Left cardiac atrium (tissue), 4 donors: ENCODE data around the gene ZC3H14. TPM values are rescaled to one million over a fixed set of nuclear protein-coding genes. Genes with fewer than 3 reads are reported as not detected.

ENCODE experiments used
- ATAC-seq, 2 donors: fragments of 200-7000 bp; cut with Tn5 transposase; one replicate each; pipeline ENCODE4 v1.9.1; 2020; ENCODE audit warnings: mild to moderate bottlenecking in 2 of 2, moderate library complexity in 2 of 2
- DNase-seq: peaks from one replicate; pipeline ENCODE4 v3.0.0-alpha.2; 2020
- intact Hi-C, 2 donors: fragments of 100-400 bp; cut with DNase I; formaldehyde crosslinking; loops; one replicate each; pipeline versions ENCODE4 v1.14.1 to v1.15.1; 2022 to 2023
- total RNA-seq, 2 donors: library from RNA; stranded (reverse); fragmentation: NEBNext Ultra II Directional; extraction: Animal tissue kit (Norgen Biotek cat#: 25700); gene quantifications; one replicate each; pipeline ENCODE4 v1.2.1, GENCODE V29; 2021
- donor health status: DM: no; HTN: yes; CAD: no.
- donor health status: DM: no; HTN: yes; CAD: no; lungs with severe emphysema.
- donor health status: DM: yes; HTN: yes; CAD: no.
- donor health status: Dilated cardiomyopathy.

ZC3H14 gene
- total RNA-seq, 2 donors from 2014 or later = 38.0 to 41.4 TPM

DNA sequence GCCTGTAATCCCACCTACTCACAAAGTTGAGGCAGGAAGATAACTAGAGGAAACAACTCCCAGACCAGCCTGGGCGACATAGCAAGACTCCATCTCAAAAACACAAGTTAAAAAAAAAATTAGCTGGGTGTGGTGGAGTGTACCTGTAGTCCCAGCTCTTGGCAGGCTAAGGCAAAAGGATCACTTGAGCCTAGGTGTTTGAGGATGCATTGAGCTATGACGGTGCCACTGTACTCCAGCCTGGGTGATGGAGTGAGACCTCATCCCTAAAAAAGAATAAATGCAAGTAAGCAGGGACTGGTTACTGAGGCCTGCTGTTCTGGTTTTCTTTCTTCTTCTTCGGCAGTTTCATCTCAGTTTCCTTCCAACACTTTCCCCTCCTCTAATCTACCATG, 15.5 kb upstream of the ZC3H14 start:
- intact Hi-C loops = no loop called here
- DNase-seq (no peak), ATAC-seq (no peak)

DNA sequence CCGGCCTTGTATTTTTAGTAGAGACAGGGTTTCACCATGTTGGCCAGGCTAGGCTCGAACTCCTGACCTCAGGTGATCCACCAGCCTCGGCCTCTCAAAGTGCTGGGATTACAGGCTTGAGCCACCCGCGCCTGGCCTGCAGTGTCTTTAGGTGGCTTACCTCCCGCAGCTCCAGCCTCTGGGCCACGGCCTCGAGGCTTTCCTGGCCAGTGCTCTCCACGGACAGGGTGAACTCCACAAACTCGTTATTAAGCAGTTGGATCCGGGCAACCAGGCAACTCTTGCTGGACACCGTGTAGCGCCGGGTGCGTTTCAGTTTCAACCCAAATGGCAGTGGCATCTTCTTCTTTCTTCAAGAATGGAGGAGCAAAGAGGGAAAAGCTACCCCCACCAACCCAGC, 12.8 kb upstream of the ZC3H14 start:
- intact Hi-C loops = loop anchor here in 1 of 2 donors (10.0 kb wide), 1 partner anchor 55 kb away; no protein-coding TSS in a partner anchor
- no peak for DNase-seq
- ATAC-seq = no peak

DNA sequence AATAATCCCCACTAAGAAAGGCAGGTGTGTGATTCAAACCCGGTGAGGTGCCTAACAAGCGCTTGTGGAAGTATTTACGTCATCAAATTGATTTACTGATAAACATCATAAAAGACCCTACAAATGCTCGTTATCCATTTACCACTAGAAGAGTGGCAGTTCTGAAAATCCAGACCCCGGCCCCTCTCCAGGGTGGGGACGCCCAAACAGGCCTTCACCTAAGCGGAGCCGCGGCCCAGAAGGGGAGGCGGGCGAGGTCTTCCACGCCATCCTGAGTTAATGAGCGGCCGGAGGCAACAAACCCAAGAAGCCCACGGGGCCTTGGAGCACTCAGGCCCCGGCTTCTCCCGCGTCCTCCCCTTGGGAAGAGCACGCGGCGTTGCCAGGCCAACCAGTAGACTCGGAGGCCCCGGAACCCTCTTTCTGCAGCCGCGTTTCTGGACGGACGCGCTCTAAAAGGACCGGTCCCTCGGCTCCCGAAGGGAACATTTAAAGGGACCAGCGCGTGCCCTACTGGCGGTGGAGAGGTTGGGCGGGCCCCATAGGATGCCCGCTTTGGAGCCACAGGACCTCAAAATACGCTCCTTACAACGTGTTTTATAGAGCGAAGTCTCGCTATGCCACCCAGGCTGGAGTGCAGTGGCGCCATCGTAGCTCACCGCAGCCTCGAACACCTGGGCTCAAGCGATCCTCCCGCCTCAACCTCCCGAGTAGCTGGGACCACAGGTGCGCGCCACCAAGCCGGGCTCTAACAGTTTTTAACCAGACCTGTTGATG, 11.6 kb upstream of the ZC3H14 start:
- peak; percentile 87 for DNase-seq
- ATAC-seq = peak; percentile 77 to 80
- intact Hi-C loops = loop anchor here in 1 of 2 donors (10.0 kb wide), 1 partner anchor 56 kb away; no protein-coding TSS in a partner anchor

DNA sequence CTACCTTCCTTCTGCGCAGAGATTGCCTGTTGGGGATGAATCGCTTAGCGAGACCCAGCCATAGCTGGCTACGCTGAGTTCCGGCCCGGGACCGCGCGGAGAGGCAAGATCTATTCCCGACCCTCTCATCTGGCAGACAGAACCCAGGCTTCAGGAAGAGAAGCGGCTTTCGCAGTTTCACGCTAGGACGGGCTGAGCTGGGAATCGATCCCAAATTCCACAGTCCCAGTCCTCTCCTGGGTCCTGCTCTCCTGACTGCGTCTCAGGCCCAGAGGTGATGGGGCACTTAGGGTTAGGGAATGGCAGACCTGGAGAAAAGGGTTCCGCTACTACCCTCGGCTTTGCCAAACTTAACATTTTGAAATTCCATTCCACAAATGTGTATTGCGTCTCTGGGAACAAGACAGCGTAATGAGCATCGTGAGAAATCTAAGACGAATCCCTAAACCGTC, 10.8 kb upstream of the ZC3H14 start:
- intact Hi-C loops = loop anchor here (2.0 to 10.0 kb wide), 2 partner anchors 57 to 59 kb away; no protein-coding TSS in a partner anchor
- ATAC-seq (peak; percentile 21 to 32), DNase-seq (peak; percentile 32)

DNA sequence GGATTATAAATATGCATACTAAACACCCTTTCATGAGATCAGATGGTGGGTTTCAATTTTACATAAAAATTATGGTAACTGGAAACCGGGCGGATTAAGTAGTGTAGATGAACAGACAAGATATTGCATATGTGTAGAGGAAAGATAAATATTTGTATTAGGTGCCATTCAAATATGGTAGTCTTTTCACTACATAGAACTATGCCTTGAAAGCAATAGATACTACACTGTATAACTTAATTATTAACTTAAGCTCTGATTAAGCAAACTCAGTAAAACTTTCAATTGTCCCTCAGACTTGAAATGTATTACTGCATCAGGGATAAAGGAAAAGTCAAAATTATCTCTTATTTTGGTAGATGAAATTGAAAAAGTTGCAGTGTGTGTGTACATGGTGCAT, 10.0 kb upstream of the ZC3H14 start:
- ATAC-seq = no peak
- intact Hi-C loops = loop anchor here (2.0 to 10.0 kb wide), 2 partner anchors 58 to 60 kb away; no protein-coding TSS in a partner anchor
- no peak for DNase-seq

DNA sequence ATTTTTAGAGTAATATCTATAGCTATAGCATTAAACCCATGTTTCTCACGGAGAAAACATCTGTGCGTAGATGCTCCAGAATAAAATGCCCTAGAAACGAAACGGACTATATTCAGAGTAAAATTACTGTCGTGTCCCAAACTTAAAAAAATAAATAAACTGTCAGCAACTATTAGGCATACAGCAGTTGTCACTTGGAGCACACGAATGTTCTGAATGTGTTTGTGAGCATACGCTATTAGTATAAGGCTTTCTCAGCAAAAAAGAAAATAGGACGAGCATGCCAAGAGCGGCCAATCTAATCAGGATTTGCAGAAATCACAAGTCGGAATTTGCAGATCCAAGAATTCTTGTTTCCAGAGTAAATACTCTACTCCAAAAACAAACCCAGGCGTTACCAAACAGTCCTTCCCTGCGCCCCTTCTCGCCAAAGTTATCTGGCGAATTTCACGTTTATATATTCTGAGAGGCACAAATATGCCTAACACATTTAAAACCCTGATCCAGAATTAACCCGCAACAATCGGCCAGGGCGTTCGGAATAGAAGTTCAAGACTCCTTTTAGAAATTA, 8.9 kb upstream of the ZC3H14 start:
- no peak for ATAC-seq
- no peak for DNase-seq
- intact Hi-C loops = loop anchor here (2.0 to 10.0 kb wide), 2 partner anchors 59 to 61 kb away; no protein-coding TSS in a partner anchor

DNA sequence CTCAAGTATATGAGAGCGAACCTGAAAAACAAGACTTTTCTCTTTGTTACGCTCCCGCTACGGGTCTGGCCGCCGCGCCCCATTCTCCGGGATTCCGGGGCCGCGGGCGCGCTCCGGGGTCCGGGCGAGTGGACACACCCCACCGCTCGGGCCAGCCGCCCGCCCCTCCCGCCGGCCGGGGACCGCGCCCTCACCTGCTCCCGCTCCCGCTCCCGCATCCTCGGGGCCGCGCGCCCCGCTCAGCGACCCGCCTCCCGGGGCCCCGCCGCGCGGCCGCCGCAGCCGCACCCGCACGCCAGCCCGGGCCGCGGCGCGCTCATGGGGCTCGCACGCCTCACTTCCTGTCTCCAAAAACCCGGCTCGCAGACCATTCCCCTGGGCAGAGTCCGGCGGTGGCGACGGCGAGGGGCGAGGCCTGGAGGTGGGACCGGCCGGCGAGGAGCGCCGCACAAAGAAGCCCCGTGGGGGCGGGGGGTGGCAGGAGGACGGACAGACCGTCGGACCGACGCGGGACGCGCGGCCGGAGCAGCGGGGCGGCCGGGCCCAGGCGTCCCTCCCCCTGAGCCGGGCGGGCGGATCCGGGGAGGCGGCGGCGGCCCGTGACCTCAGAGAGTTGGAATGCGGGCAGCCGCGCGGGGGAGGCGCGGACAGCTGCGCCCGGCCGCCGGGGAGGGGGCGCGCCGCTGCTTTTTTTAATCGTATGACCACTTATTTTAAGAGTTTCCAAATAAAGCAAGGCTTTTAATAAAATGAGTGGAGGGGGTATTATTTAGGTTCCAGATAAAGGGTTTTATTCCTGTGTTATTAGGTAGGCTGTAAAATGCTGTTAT, 8.2 kb upstream of the ZC3H14 start, which contains the start of gene PTPN21:
TSS of gene PTPN21 (minus strand) at position 551 of the 830 bp plus-strand sequence. CDS start 4,590 bp downstream, outside the sequence.
- ATAC-seq (peak; percentile 88 to 93), DNase-seq (peak; percentile 85)
- intact Hi-C loops = loop anchor here in 1 of 2 donors (10.0 kb wide), 1 partner anchor 60 kb away; no protein-coding TSS in a partner anchor

DNA sequence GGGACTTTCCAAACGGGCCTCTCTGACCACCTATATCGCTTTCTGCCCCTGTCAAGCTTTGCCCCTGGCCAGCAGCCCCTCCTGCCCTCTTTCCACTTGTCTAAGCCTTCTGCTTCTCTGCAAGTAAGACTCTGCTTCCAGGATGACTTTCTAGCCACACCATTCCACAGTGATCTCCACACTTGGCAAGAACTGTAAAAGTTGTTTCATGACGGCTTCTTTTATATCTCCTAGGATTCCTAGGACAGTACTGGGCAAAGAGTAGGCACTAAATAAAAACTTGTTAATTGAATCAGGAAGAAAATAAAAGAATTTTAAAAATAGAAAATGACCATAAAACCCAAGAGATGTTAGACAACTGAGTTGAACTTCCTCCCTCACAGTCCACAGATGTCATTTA, 6.3 kb upstream of the ZC3H14 start:
- intact Hi-C loops = loop anchor here in 1 of 2 donors (10.0 kb wide), 1 partner anchor 62 kb away; no protein-coding TSS in a partner anchor
- ATAC-seq (no peak), DNase-seq (no peak)

DNA sequence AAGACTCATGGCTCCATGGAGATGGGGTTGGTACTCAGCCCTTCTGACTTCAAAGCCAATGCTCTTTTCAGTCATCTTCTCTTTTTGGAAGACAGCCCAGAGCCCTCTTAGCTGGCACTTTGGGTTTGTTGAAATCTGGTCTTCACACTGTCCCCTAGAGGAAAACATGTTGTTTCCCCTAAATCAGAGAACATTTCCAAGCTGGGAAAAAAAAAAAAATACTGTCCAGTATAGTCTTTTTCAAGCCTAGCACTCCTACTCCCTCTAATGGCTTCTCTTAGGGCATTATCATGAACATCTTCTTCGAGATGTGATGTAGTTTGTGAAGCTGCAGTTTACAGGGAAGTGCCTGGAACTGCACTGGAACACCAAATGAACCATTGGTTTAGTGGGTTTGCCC, 3.0 kb upstream of the ZC3H14 start:
- no peak for ATAC-seq
- intact Hi-C loops = loop anchor here (5.0 to 10.0 kb wide), 4 partner anchors 65 to 545 kb away; partner anchors contain the start of gene SPATA7 (in 1 of the 2)
- DNase-seq = no peak

DNA sequence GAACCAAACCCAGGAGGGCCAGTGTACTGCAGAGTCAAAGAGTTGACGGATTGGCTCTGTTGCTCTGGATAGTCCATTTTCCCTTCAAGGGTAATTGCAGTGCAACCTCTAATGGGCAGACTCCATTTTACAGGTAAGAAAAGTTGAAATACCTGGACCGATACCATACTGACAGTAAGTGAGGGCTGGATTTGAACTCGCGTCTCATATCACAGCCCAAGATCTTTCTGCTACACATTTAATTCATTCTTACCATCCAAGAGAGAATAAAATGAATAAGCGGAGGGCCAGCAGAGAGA, 356 bp upstream of the ZC3H14 start:
- ATAC-seq (no peak), DNase-seq (no peak)
- intact Hi-C loops = loop anchor here in 1 of 2 donors (5.0 to 10.0 kb wide), 3 partner anchors 175 to 548 kb away; partner anchors contain the start of gene SPATA7

DNA sequence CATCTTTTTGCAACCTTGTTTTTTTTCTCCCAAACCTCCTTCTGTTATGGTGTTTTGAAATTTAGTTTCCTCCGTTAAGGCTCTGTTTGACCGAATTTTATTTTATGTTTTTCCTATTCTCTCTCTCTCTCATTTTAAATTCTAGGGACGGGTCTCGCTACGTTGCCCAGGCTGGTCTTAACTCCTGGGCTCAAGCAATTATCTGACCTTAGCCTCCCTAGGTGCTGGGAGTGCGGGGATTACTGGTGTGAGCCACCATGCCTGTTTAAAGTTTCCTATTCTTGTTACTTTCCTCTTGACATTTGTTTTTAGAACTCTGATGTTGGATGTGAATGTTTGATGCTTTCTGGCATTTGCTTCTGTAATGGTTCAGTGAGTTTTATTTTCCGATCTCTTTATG, 1.0 kb downstream of the ZC3H14 start:
- ATAC-seq (no peak), DNase-seq (no peak)
- intact Hi-C loops = loop anchor here in 1 of 2 donors (5.0 to 10.0 kb wide), 3 partner anchors 177 to 549 kb away; partner anchors contain the start of gene SPATA7

DNA sequence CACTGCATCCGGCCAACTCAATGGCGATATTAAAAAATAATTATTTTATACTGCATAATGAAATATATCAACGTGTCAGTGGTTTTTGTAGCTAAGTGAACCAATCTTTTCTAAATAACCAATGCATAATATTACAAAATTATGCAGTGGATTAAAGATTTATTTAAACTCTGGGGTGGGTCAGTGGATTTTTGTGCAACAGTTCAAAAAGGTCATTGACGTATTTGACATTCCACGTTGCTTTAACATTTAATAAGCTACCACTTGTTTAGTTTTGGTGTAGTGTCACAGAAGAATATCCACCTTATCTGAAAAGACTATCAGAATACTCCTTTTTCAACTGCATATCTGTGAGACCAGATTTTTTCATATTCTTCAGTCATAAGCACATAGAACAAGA, 2.6 kb downstream of the ZC3H14 start:
- no peak for ATAC-seq
- no peak for DNase-seq
- intact Hi-C loops = loop anchor here in 1 of 2 donors (10.0 kb wide), 1 partner anchor 551 kb away; no protein-coding TSS in a partner anchor

DNA sequence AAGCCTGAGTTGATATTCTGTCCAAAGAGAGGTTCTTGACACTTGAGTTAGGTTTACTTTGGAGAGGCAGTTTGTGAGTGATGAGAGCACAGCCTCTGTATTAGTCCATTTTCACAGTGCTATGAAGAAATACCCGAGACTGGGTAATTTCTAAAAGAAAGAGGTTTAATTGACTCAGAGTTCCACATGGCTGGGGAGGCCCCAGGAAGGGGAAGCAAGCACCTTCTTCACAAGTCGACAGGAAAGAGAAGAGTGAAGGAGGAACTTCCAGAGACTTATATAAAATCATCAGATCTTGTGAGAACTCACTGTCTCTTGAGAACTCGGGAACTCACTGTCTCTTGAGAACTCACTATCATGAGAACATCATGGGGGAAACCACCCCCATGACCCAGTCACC, 5.4 kb downstream of the ZC3H14 start:
- ATAC-seq (no peak), DNase-seq (no peak)
- intact Hi-C loops = loop anchor here in 1 of 2 donors (10.0 kb wide), 1 partner anchor 553 kb away; no protein-coding TSS in a partner anchor

DNA sequence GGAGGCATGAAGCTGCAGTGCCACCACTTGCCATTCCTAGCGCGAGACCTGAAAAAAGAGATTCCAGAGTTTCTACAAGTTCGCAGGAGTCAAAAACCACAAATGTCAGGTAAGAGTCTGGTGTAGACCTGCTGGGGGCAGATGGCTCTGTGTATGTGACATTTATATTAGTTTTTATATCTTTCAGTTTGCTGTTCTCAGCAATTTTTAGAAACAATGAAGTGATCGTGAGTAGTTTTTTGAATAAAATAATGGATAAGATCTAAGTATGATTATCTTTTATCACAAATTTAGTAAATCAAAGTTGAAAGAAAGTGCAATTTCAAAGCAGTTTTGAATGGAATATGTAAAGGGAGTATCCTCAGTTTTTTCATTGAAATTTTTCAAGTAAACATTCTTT, 9.3 kb downstream of the ZC3H14 start:
- no peak for DNase-seq
- no peak for ATAC-seq
- intact Hi-C loops = no loop called here

DNA sequence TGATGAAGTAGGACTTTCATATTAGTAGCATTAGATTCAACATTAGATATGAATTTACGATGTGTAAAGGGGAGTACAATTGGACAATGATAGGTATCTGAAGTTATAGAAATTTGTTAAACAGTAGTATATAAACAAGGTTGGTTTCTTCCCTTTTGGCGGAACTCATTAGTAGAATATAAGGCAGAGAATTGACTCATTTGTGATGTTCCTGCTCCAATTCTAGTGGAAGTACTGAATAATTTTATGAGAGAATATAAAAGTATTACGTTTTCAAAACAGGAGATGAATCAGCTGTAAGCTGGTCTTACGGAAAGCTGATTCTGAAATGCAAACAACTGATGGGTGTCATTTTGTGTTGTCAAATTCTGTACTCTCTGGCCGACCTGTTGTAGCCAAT, 13.4 kb downstream of the ZC3H14 start:
- intact Hi-C loops = no loop called here
- ATAC-seq (no peak), DNase-seq (no peak)

DNA sequence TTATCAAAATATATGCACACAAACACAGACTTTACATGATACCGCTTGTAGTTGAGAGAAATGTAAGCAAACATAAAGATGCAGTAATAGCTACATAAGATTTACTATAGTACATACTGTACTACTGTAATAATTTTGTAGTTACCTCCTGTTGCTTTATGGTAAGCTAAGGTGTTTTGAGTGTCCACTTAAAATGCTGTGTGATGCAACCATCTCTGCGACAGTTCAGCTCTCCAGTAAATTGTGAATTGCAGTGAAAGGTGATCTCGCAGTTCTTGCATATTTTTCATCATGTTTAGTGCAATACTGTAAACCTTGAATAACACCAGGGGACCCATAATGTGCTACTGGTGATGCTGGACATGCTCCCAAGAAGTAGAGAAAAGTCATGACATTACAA, 21.6 kb downstream of the ZC3H14 start:
- intact Hi-C loops = no loop called here
- ATAC-seq (no peak), DNase-seq (no peak)

DNA sequence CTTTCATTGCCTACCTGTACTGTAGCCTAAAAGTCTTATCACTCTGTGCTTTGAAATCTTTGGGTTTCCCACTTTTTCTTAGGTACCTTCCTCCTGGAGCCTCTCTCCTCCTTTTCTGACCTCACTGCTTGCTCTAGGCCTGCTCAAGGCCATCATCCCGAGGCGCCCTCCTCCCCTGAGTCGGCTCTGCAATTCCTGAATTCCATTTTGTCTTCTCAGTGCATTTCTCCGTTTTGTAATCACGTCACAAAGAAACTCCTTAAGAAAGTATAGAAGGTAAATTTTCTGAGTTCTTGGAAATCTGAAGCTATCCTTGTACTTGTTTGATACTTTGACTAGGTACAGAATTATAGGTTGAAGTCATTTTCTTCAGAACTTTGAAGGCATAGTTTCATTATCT, 25.2 kb downstream of the ZC3H14 start:
- ATAC-seq (no peak), DNase-seq (no peak)
- intact Hi-C loops = no loop called here

DNA sequence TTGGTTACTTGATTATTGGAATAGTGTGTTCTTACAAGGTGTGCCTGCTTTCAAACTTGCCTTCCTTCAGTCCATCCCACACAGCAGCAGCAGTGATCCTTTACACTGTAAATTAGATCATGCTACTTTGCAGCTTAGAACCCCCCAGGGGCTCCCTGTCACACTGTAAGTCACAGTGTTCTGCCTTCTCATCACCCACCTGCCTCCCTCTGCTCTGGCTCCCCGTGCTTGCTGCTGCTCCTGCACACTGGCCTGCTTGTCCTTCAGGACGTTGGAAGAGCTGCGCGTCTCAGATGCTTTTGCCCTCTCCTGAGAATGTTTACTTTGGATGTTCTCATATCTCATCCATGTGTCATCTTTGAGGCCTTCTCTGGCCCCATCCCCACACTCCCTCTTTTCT, 27.3 kb downstream of the ZC3H14 start:
- peak in 1 of 2 donors; percentile 32 for ATAC-seq
- intact Hi-C loops = no loop called here
- DNase-seq = no peak

DNA sequence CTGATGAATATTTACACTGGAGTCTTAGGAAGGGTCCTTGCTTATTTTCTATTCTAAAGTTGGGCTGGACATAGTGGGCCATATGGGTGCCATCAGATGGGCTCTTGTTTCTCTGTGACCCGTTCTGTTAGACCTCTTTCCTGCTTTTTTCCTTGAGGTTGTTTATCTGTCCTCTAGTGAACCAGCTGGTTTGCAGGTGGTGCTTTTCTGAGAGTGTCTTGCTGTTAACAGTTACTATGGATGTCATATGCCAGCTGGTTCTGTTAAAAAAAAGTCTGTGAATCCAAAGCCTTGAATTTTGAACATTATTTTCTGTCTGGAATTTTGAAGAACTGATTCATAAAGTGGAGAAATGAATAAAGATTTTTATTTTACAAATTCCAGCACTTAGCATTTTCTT, 29.2 kb downstream of the ZC3H14 start:
- intact Hi-C loops = no loop called here
- DNase-seq (no peak), ATAC-seq (peak in 1 of 2 donors; percentile 32)
